SK-N-MC (cell line): ENCODE measurements around the gene ALKBH2.

Experiments
- EZH2 ChIP-seq: fragments of 200-600 bp; sonication (generic); IDR thresholded peaks from one replicate; pipeline ENCODE4 v1.6.1; 2017; ENCODE audit warnings: antibody characterized with exemption
- POLR2AphosphoS5 ChIP-seq: IDR thresholded peaks from 2 replicates; pipeline ENCODE4 v1.6.1; 2012; ENCODE audit warnings: mild to moderate bottlenecking, low read depth, low read length, borderline replicate concordance

DNA sequence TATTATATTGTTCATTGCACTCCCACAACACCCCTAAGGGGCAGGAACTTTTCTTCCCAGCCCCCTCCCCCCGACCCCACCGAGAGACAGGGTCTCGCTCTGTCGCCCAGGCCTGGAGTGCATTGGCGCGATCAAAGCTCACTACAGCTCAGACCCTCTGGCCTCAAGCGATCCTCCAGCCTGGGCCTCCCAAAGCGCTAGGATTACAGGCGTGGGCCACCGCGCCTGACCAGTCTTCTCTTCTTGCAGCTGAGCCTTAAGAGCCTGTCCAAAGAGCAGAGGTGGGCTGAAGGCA, 3.8 kb upstream of the ALKBH2 start:
- TF ChIP-seq EZH2 (no peak), POLR2AphosphoS5 (peak; percentile 29)
